ENCODE measurements around the gene DACT2.
"Not testable (repeated sequence)": the region's sequence is repeated elsewhere in the genome, so short reads cannot be mapped to it uniquely, and the experiment has no call there.

The DACT2 gene

GRCh38 chr6:168303982-168304751 is 15.4 kb downstream of the DACT2 start:
- DNase-seq (ENCODE audit: low read depth): no peak

DNA sequence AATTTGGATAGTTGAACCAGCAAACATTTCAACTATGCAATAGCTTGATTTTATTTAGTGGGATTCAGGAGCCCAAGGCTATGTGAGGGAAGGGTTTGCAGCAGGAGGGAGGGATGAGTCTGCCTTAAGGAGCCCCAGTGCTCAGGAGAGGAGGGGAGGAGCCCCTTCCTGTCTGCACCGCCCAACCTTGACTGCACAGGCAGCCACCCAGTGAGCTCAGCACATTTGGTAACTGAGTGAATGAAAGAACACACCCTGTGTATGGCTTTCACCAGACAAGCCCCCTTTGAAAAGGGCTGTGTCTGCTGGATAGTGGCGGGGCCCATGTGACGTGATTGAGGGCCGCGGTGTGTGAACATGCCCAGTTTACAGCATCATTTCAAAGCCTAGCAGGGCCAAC is 17.0 kb downstream of the DACT2 start:
- no peak for DNase-seq (ENCODE audit: low read depth)

DNA sequence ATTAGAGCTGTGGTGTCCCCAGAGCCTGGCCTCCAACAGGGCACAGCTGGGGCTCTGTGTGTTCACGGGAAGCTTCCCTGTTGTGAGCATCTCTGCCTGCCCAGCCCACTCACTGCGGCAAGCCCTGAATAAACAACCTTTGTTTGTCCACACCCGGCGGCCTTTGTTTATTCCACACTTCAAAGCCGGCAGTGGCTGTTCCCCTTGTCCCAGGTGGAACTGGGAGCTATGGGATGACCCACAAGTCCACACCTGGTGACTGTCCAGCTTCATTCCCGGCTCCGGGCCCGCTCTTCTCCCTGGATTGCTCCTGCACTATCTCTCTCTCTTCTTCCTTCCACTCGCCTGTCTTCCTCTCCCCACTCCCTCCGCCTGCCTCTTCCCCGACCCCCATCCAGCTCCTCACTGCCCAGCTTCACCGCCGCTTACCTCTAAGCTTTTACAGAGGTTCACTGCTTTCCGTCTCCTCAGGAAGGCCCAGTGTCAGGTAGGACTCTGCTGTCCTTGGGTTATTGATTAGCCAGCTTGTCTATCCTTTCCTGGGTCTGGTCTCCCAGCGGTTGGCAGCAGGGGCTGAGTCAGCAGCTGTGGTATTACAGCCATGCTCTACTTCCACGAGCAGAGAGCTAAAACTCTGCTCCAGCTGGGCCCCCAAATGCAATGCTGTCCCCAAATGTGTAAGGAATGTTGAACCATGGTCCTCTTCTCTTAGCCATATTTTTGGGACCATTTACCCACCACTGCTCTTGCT is 17.8 kb downstream of the DACT2 start:
- no peak for DNase-seq (ENCODE audit: low read depth)

- DNase-seq (ENCODE audit: low read depth): no peak
These were observed 18.5 kb downstream of the DACT2 start for GRCh38 chr6:168300975-168301647.

- no peak for DNase-seq (ENCODE audit: low read depth)
These were observed 19.8 kb downstream of the DACT2 start for GRCh38 chr6:168299541-168300511.

DNA sequence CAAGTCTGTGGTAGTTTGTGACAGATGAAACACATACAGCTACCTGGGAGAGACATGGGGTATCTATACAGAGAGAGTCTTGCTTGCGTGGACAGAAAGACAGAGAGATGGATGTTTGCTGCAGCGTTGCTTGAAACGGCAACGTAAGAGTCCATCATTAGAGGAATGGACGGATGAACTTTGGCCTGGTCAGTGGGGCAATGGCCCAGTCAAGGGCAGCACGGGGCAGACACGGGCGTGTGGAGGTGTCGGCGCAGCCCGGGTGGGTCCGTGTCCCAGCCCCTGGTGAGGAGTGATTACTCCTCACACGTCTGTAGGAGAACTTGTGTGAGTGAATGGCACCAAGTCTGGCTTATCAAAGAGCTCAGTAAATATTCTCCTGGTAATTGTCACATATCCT is 21.9 kb downstream of the DACT2 start:
- no peak for DNase-seq (ENCODE audit: low read depth)

DNA sequence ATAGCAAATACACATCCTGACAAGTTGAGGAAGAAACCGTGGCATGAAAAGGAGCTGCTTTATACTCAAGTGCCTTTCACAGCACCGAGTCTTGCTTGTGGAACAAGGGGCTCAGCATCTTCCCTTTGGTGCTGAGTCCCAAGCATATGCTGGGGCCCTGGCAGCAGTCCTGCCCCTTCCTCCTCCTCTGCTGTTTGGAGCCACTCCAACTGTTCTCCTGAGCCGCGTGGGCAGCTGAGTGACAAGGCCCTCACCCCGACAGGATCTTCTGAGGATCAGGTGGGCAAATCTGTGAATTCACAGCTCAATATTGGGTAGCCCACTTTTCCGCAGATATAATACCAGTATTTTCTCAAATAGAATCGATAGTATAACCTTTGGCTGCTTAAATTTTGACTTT is 24.7 kb downstream of the DACT2 start:
- no peak for DNase-seq (ENCODE audit: low read depth)

DNA sequence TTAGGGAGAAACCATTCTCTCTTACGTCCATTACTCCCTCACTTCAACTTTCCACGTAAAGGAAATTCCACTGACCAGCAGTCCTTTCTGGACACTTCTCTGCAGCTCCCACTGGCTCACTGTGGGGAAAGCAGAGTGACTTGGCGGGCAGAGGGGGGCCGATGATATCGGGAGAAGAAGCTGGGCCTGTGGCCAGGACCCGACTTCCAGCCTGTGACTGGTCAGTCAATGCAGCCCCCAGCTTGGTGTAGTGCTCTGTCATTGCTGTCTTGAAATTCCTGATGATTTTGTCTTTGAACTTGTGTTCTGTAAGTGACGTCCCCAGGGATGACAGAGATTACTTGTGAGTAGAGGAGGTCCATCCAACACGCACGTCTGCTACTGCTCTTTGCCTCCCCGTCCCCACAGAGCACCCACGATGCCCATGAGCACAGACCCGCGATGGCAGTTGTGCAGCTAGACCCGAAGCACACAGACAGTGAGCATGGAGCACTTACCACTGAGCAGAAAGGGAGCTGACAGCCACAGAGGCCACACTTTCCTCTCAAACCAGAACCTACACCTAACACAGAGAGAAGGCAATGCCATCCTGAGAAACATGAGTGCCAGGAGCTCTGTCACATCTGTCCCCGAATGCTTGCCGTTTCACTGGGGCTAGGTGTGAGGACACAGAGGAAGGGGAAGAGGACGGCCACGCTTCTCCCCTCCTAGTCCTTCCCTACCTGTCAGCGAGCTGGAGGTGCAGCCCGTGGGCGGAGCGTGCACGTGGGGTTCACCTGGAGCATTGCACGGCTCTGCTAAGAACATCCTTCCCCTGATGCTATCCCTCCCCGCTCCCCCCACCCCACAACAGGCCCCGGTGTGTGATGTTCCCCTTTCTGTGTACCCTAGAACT is 25.7 kb downstream of the DACT2 start:
- DNase-seq (ENCODE audit: low read depth): no peak

DNA sequence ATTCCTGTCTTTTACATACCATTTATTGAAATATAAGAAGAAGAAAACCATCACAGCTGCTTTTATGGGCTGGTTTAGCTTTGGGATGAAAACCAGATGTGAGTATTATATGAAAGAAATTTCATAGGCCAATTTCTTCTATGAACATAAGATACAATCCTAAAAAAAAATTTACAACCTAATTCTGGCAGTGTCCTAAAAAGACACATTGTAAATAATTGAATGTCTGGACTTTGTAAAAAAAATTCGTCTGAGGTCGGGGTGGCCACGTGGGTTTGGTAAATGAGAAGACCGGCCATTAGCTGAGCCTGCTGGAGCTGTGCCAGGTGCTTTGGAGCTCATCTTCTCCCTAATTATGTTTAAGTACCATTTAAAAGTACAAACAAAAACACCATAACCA is 26.8 kb downstream of the DACT2 start:
- DNase-seq (ENCODE audit: low read depth): no peak

GRCh38 chr6:168291450-168291849 is 28.1 kb downstream of the DACT2 start:
- no peak for DNase-seq (ENCODE audit: low read depth)

- DNase-seq (ENCODE audit: low read depth): no peak
These were observed 29.5 kb downstream of the DACT2 start for GRCh38 chr6:168290095-168290494.

DNA sequence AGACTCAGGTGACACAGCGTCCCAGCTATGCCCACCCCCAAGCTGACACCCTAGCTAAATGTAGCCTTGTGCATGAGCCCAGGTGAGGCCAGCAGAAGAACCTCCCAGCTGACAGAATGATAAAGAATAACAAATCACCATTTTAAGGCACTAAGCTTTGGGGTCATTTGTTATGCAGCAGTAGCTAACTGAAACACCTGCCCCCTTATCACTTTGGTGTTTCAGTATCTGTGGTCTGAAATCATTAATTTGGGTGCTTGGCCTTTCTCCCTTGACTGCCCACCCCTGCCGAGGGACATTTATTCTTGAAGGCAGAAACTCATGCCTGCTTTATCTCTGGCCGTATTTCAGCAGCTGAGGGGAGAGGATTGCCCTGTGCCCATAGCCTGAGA is 30.0 kb downstream of the DACT2 start:
- DNase-seq (ENCODE audit: low read depth): no peak

DNA sequence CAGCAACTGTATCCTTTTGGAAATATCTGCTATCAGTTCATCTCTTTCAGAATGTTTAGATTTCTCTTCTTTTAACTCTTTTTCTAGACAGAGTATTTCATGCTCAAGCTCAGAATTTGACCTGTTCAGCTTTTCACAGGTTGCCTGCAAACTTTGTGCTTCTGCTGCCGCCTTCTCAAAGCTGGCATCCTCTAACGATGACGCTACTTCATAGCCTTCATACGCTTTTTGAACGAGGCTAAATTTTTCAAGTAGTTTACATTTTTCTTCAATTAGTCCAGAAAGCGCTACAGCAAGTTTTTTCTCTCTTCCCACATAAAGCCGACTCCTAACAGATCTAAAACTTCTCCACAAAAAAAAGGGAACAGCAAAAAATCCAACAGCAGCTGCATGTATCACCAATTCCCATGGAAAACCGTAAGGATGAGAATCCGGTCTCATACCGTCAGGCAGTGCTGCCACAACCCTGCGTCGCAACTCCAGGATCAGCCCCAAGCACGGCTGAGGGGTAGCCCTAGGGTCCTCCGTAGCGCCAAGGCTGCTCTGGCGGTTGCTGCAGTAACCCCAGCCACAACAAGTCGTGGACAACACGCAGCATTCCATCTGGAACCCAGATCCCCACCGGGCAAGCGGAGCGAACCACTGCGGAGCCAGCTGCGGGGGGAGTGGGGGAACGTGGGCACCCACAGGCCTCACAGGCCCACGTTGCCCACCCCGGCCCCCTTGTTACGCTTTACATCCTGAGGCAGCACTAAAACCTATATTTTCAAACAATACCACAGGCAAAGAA is 30.6 kb downstream of the DACT2 start:
- no peak for DNase-seq (ENCODE audit: low read depth)

DNA sequence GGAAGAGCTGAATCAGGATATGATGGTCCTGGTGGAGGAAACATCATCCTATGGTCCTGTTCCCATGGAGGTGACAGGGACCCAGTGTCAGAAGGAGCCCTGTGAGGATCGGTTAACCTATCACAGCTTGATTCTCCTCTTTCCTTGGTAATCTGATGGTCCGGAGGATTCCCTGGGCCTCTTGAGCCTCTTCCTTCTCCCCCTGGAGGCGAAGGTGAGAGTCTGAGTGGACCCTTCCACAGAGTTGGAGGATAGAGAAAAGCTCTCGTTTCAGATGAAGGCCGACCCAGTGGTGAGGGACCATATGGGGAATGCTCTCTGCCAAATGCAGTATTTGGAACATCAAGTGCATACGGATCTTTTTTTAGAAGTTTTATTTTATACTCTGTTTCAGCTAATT is 32.1 kb downstream of the DACT2 start:
- not testable (repeated sequence) for DNase-seq (ENCODE audit: low read depth)

DNA sequence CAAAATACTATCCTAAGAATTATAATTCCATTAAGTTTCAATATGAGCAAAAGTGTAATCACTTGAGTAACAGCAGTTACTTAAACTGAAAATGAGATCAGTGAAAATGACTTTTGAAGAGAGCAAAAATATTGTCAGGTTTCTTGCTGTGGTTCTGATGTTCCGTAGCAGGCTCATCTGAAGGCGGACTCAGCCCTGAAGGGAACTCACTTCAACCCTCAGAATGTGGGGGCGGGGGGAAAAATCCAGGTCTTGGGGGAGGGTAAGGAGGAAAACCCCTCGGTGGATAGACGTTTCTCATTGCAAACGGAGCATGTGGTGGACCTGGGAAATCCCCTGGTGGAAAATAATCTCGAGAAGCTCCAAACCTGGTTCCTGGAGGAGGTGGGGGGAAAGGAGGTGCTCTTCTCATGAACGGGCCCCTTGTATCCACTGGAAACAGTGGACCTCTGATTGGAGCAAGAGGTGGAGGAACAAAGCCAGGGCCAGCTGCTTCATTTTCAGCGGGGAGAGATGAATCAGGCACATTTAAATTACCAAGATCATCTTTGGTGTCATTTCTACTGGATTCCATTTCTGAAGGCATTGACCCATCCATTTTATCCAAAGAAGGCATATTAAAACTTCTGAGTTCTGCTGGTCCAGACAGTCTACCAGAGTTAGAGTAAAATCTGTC is 32.7 kb downstream of the DACT2 start:
- DNase-seq (ENCODE audit: low read depth): not testable (repeated sequence)

GRCh38 chr6:168286116-168286515 is 33.5 kb downstream of the DACT2 start:
- DNase-seq (ENCODE audit: low read depth): no peak

- DNase-seq (ENCODE audit: low read depth): no peak
These were observed 34.1 kb downstream of the DACT2 start for GRCh38 chr6:168285456-168285855.

DNA sequence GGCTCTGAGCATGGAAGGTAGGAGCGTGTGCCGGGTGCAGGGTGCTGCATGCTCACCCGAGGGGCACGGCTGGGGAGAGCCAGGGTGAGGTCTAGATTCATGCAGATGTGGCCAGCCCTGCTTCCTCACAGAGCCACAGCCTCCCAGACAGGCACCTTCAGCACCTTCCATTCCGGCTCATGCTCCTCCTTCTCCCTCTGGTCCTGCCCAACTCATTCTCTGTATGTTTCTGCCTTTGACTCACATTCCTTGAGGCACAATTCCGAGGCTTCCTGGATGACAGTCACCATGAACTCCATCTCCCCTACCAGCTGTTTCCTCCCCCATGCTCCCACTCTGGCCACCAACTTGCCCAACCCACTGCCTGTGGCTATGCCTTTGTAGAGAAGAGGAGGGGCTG is 35.4 kb downstream of the DACT2 start:
- no peak for DNase-seq (ENCODE audit: low read depth)

DNA sequence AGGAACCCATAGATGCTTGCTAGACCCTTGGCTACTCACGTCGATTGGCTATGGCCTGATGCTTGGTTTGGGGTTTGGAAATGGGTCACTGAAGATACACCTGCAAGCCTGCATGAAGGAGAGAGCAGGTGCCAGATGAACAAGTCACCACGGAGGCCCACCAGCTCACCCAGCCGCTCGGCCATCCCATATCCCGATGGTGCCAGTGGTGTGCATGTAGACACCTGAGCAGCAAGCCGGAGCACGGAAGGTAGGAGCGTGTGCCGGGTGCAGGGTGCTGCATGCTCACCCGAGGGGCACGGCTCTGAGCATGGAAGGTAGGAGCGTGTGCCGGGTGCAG is 35.9 kb downstream of the DACT2 start:
- no peak for DNase-seq (ENCODE audit: low read depth)
